Osteoblast (primary cell): ENCODE results near the gene RREB1. TPM values are rescaled to one million over a fixed set of nuclear protein-coding genes. Genes with fewer than 3 reads are reported as not detected.

Experiments used
- DNase-seq: peaks from one replicate; pipeline ENCODE4 v3.0.0; 2011; ENCODE audit warnings: low spot score, mixed read lengths; ENCODE audit not compliant: insufficient read length; ENCODE audit errors: missing footprints
- H2AFZ ChIP-seq: 2 replicates; pipeline ENCODE4 v1.6.0; 2011; ENCODE audit warnings: mild to moderate bottlenecking, low read length
- H3K27ac ChIP-seq: 2 replicates; pipeline ENCODE4 v1.5.1; 2011; ENCODE audit warnings: mild to moderate bottlenecking, low read depth, low read length, moderate library complexity
- H3K27me3 ChIP-seq: 2 replicates; pipeline ENCODE4 v1.6.0; 2012; ENCODE audit warnings: mild to moderate bottlenecking, control low read depth, inconsistent platforms, low read length, moderate library complexity; ENCODE audit not compliant: insufficient read depth
- H3K36me3 ChIP-seq: 2 replicates; pipeline ENCODE4 v1.5.1; 2011; ENCODE audit warnings: mild to moderate bottlenecking, low read length, control low read depth, moderate library complexity; ENCODE audit not compliant: insufficient read depth
- H3K4me1 ChIP-seq: 2 replicates; pipeline ENCODE4 v1.5.1; 2011; ENCODE audit warnings: mild to moderate bottlenecking, low read length, control low read depth, moderate library complexity; ENCODE audit not compliant: insufficient read depth
- H3K4me2 ChIP-seq: 2 replicates; pipeline ENCODE4 v1.6.0; 2011; ENCODE audit warnings: mild to moderate bottlenecking, low read length; ENCODE audit not compliant: insufficient read depth
- H3K4me3 ChIP-seq: fragments of 200-600 bp; sonication (generic); 3 replicates; pipeline ENCODE4 v1.5.1; 2012; ENCODE audit warnings: mild to moderate bottlenecking, low read length, inconsistent platforms; ENCODE audit not compliant: insufficient read depth
- H3K79me2 ChIP-seq: 2 replicates; pipeline ENCODE4 v1.6.0; 2012; ENCODE audit warnings: mild to moderate bottlenecking, low read length, control low read depth, inconsistent platforms; ENCODE audit not compliant: insufficient read depth
- H3K9me3 ChIP-seq: 2 replicates; pipeline ENCODE4 v1.5.1; 2011; ENCODE audit warnings: low read depth, low read length, control low read depth
- H4K20me1 ChIP-seq: 2 replicates; pipeline ENCODE4 v1.6.0; 2012; ENCODE audit warnings: mild to moderate bottlenecking, low read length, control low read depth; ENCODE audit not compliant: insufficient read depth
- CTCF ChIP-seq: IDR thresholded peaks from 2 replicates; pipeline ENCODE4 v1.5.1; 2011; ENCODE audit warnings: mild to moderate bottlenecking, low read depth, low read length, moderate library complexity; ENCODE audit errors: extremely low read depth
- total RNA-seq: library from RNA; depleted of rRNA; stranded (reverse); fragments of >200 nt; gene quantifications from 2 replicates; pipeline ENCODE4 v1.2.3, GENCODE V29; 2012

RREB1 gene
- total RNA-seq, 1 donor: 29.3 TPM

- Histone ChIP-seq H3K4me2 (no peak overlapping the region), H3K4me1 (peaks cover 53% of the 10 kb centered on the region), H4K20me1 (peaks cover 9% of the 10 kb centered on the region), H3K27ac (no peak overlapping the region), H3K79me2 (peaks cover 97% of the 10 kb centered on the region), H3K9me3 (no peaks in the 10 kb centered on the region), H3K27me3 (no peaks in the 10 kb centered on the region), H3K36me3 (peaks cover 5% of the 10 kb centered on the region), H2AFZ (no peak overlapping the region), H3K4me3 (no peak overlapping the region)
- DNase-seq: no peak
- no peak for TF ChIP-seq CTCF
Measured at GRCh38 chr6:7153789-7154188, 46.0 kb downstream of the RREB1 start.

- no peak for DNase-seq
- H3K4me1 ChIP-seq: peaks cover 48% of the 10 kb centered on the region
- no peak for TF ChIP-seq CTCF
Measured at GRCh38 chr6:7154341-7155139, 46.8 kb downstream of the RREB1 start.

GRCh38 chr6:7155871-7156579 lies 48.3 kb downstream of the RREB1 start:
- no peak for TF ChIP-seq CTCF
- H3K4me2 ChIP-seq: peak overlapping the region; percentile 81
- no peaks in the 10 kb centered on the region for H3K27me3 ChIP-seq
- peak overlapping the region; percentile 91 for H3K27ac ChIP-seq
- H3K79me2 ChIP-seq: peaks cover 97% of the 10 kb centered on the region
- H4K20me1 ChIP-seq: peaks cover 14% of the 10 kb centered on the region
- peaks cover 5% of the 10 kb centered on the region for H3K36me3 ChIP-seq
- H2AFZ ChIP-seq: no peak overlapping the region
- no peak for DNase-seq
- peaks cover 48% of the 10 kb centered on the region for H3K4me1 ChIP-seq
- H3K9me3 ChIP-seq: no peaks in the 10 kb centered on the region
- no peak overlapping the region for H3K4me3 ChIP-seq

More at GRCh38 chr6:7154341-7155139, 46.8 kb downstream of the RREB1 start:
- H2AFZ ChIP-seq: no peak overlapping the region
- no peaks in the 10 kb centered on the region for H3K9me3 ChIP-seq
- H3K27ac ChIP-seq: peak overlapping the region; percentile 91
- H3K4me2 ChIP-seq: no peak overlapping the region
- H3K27me3 ChIP-seq: no peaks in the 10 kb centered on the region
- peaks cover 5% of the 10 kb centered on the region for H3K36me3 ChIP-seq
- H3K79me2 ChIP-seq: peaks cover 97% of the 10 kb centered on the region
- no peak overlapping the region for H3K4me3 ChIP-seq
- peaks cover 11% of the 10 kb centered on the region for H4K20me1 ChIP-seq
